ENCODE measurements around the gene ANXA3. TPM values are rescaled to one million over a fixed set of nuclear protein-coding genes. Genes with fewer than 3 reads are reported as not detected.
A peak's percentile ranks its signal among the peaks of the same experiment; 100 is the strongest.

ANXA3 gene
- total RNA-seq, 6 donors from 2014 or later, result 113 to 484 (median 269) TPM

GRCh38 chr4:78644744-78645330 is 93.3 kb downstream of the ANXA3 start:
- Histone ChIP-seq H3K27ac (peak overlapping the region; percentile 71 to 80 (median 75)), H3K4me3 (no peak overlapping the region), H3K9me3 (no peaks in the 10 kb centered on the region), H3K4me1 (peaks cover 25 to 39% (median 27%) of the 10 kb centered on the region in 4 donors), H3K27me3 (no peaks in the 10 kb centered on the region), H3K36me3 (no peaks in the 10 kb centered on the region)
- peak; percentile 93 for ATAC-seq (ENCODE audit: low FRiP score in 2 of 2)
- DNase-seq, result peak in 1 of 2 donors; percentile 73
- WGBS, 2 donors, result 26 to 36% methylated on average over 4 of the region's 4 CpGs
- TF ChIP-seq CTCF (IDR thresholded peaks at IDR 0.05) (peak; percentile 81 to 97 (median 88)), EP300 (IDR thresholded peaks at IDR 0.05) (no peak)

- Histone ChIP-seq H3K4me3 (peak overlapping the region in 1 of 4 donors; percentile 10), H3K27me3 (no peaks in the 10 kb centered on the region), H3K36me3 (no peaks in the 10 kb centered on the region), H3K4me1 (peaks cover 32 to 50% (median 38%) of the 10 kb centered on the region in 4 donors), H3K27ac (peak overlapping the region; percentile 71 to 80 (median 75)), H3K9me3 (no peaks in the 10 kb centered on the region)
- DNase-seq (peak in 1 of 2 donors; percentile 82), ATAC-seq (ENCODE audit: low FRiP score in 2 of 2) (peak; percentile 79 to 93)
- TF ChIP-seq POLR2A (IDR thresholded peaks at IDR 0.05) (peak in 1 of 4 donors; percentile 59), POLR2AphosphoS5 (IDR thresholded peaks at IDR 0.05) (peak; percentile 31), CTCF (IDR thresholded peaks at IDR 0.05) (no peak), EP300 (IDR thresholded peaks at IDR 0.05) (no peak)
- WGBS, 2 donors, result 28 to 29% methylated on average over 10 of the region's 10 CpGs
Observed at GRCh38 chr4:78645853-78646757, 94.5 kb downstream of the ANXA3 start.

- no peak overlapping the region for H3K27ac ChIP-seq
- no peaks in the 10 kb centered on the region for H3K36me3 ChIP-seq
- ATAC-seq (ENCODE audit: low FRiP score in 2 of 2) (no peak), DNase-seq (no peak)
- H3K9me3 ChIP-seq, result no peaks in the 10 kb centered on the region
- 84 to 94% methylated on average over 2 of the region's 2 CpGs for WGBS, 2 donors
- TF ChIP-seq POLR2AphosphoS5 (IDR thresholded peaks at IDR 0.05), result no peak
- no peak for TF ChIP-seq POLR2A (IDR thresholded peaks at IDR 0.05)
- no peak for TF ChIP-seq EP300 (IDR thresholded peaks at IDR 0.05)
- no peak for TF ChIP-seq CTCF (IDR thresholded peaks at IDR 0.05)
- H3K27me3 ChIP-seq, result no peaks in the 10 kb centered on the region
- no peak overlapping the region for H3K4me3 ChIP-seq
- peaks cover 39 to 58% (median 42%) of the 10 kb centered on the region in 4 donors for H3K4me1 ChIP-seq
Observed at GRCh38 chr4:78647272-78647671, 95.7 kb downstream of the ANXA3 start.

GRCh38 chr4:78648640-78649363 is 97.2 kb downstream of the ANXA3 start:
- no peak for TF ChIP-seq POLR2A (IDR thresholded peaks at IDR 0.05)
- TF ChIP-seq EP300 (IDR thresholded peaks at IDR 0.05), result no peak
- TF ChIP-seq CTCF (IDR thresholded peaks at IDR 0.05), result no peak
- no peak for TF ChIP-seq POLR2AphosphoS5 (IDR thresholded peaks at IDR 0.05)
- no peaks in the 10 kb centered on the region for H3K36me3 ChIP-seq
- H3K4me1 ChIP-seq, result peaks cover 44 to 64% (median 47%) of the 10 kb centered on the region in 4 donors
- no peak overlapping the region for H3K4me3 ChIP-seq
- DNase-seq, result no peak
- 65 to 70% methylated on average over 4 of the region's 4 CpGs for WGBS, 2 donors
- ATAC-seq (ENCODE audit: low FRiP score in 2 of 2), result no peak
- peak overlapping the region in 1 of 4 donors; percentile 31 for H3K27ac ChIP-seq
- no peaks in the 10 kb centered on the region for H3K9me3 ChIP-seq
- H3K27me3 ChIP-seq, result no peaks in the 10 kb centered on the region
